Stomach (tissue), 4 donors: ENCODE results near the gene GPRIN1.

Experiments used
- CTCF ChIP-seq, 7 experiments: fragments of 450-650 bp in 4 of 7; fragments of 200-600 bp in 3 of 7; sonication (generic) in 3 of 7; IDR thresholded peaks; one replicate each; pipeline ENCODE4 v1.5.1; 2016 to 2019; ENCODE audit warnings: antibody characterized with exemption in 7 of 7, control low read depth in 2 of 7, mild to moderate bottlenecking in 1 of 7
- POLR2A ChIP-seq, 4 donors: fragments of 450-650 bp; IDR thresholded peaks; one replicate each; pipeline ENCODE4 v1.6.1; 2016; ENCODE audit warnings: antibody characterized with exemption in 4 of 4, control low read depth in 2 of 4, mild to moderate bottlenecking in 1 of 4, moderate library complexity in 1 of 4

GRCh38 chr5:176629853-176630680 is 20.1 kb upstream of the GPRIN1 start, which contains the start of the genes EIF4E1B and SNCB:
- TF ChIP-seq POLR2A (IDR thresholded peaks at IDR 0.05) (no peak), CTCF (IDR thresholded peaks at IDR 0.05) (no peak)
